ENCODE results near the gene PSMB3. TPM values are rescaled to one million over a fixed set of nuclear protein-coding genes. Genes with fewer than 3 reads are reported as not detected.

Gene PSMB3
- total and polyA plus RNA-seq, 2 donors (not counting 1 experiment from before 2014, with no cell fraction given), result 210 to 299 TPM

DNA sequence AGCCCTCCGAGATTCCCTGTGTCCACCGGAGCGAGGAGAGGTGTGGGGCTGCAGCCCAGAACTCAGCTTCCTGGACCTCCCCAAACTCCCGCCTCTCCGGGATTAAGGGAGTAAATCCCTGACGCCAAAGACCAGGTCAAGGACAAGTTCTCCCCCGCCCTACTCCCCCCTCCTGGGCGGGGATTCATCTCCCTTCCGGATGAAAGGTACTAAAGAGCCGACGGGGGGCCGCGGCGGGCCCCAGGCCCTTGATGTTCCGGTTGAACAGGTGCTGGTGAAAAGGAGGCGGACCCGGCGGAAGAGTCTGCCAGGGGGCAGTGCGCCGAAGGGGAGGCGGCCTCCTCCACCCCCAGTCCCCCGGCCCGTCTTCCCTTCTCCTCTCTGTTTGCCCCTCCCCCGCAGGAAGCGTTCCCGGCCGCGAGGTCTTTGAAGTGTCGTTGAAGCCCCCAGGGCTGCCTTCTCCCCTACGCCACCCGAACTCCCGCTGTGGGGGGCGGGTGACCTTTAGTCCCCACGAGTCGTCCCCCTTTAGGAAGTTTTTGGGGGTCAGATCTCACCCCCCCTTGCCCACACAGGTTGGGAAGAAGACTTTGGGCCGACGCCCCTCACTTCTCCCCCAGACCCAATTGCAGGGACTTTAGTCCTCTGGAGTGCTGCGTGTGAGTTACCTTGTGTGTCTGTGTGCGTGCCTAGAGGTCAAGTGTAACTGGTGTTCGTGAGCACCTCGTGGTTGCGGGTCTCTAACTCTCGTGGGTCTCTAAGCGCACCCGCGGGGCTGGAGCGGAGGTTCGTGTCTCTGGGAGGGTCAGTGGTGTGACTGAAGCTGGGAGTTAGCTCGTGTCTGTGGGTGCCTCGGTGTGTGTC lies 48.6 kb upstream of the PSMB3 start:
- Histone ChIP-seq H4K20me1 (ENCODE audit: control insufficient read depth, extremely low read depth, insufficient read depth, low read length) (no peaks in the 10 kb centered on the region), H3K4me3 (replicated peaks in 1 of 4; ENCODE audit: control extremely low read depth in 1 of 4, insufficient read depth in 1 of 4, low read depth in 3 of 4, low read length in 4 of 4) (peak overlapping the region; percentile 68 to 81 (median 70)), H3K36me3 (ENCODE audit: control insufficient read depth, insufficient read depth, low read length) (peaks cover 2% of the 10 kb centered on the region), H3K4me2 (ENCODE audit: extremely low read depth, insufficient read depth, low read length) (peak overlapping the region; percentile 88), H3K27me3 (ENCODE audit: control insufficient read depth, insufficient read depth, low read length) (no peaks in the 10 kb centered on the region), H3K79me2 (ENCODE audit: control insufficient read depth, insufficient read depth, low read length) (peaks cover 2% of the 10 kb centered on the region), H3K9me3 (ENCODE audit: control insufficient read depth, insufficient read depth, low read depth, low read length) (no peaks in the 10 kb centered on the region), H3K9ac (ENCODE audit: insufficient read depth, low read length) (peak overlapping the region; percentile 66), H3K27ac (ENCODE audit: insufficient read depth, low read length) (peak overlapping the region; percentile 70), H2AFZ (ENCODE audit: low read length) (peak overlapping the region; percentile 77), H3K4me1 (ENCODE audit: control insufficient read depth, extremely low read depth, insufficient read depth, low read length) (peaks cover 9% of the 10 kb centered on the region)
- DNase-seq (ENCODE audit: low read depth in 2 of 2), result no peak
- TF ChIP-seq, protein P1, sequence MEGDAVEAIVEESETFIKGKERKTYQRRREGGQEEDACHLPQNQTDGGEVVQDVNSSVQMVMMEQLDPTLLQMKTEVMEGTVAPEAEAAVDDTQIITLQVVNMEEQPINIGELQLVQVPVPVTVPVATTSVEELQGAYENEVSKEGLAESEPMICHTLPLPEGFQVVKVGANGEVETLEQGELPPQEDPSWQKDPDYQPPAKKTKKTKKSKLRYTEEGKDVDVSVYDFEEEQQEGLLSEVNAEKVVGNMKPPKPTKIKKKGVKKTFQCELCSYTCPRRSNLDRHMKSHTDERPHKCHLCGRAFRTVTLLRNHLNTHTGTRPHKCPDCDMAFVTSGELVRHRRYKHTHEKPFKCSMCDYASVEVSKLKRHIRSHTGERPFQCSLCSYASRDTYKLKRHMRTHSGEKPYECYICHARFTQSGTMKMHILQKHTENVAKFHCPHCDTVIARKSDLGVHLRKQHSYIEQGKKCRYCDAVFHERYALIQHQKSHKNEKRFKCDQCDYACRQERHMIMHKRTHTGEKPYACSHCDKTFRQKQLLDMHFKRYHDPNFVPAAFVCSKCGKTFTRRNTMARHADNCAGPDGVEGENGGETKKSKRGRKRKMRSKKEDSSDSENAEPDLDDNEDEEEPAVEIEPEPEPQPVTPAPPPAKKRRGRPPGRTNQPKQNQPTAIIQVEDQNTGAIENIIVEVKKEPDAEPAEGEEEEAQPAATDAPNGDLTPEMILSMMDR (conservative IDR thresholded peaks at IDR 0.05 in 1 of 2, IDR thresholded peaks at IDR 0.05 in 1 of 2; ENCODE audit: low read depth in 1 of 2, low read length in 2 of 2), result no peak
- no peak for TF ChIP-seq EZH2 (IDR thresholded peaks at IDR 0.05; ENCODE audit: low read length, missing control alignments)

DNA sequence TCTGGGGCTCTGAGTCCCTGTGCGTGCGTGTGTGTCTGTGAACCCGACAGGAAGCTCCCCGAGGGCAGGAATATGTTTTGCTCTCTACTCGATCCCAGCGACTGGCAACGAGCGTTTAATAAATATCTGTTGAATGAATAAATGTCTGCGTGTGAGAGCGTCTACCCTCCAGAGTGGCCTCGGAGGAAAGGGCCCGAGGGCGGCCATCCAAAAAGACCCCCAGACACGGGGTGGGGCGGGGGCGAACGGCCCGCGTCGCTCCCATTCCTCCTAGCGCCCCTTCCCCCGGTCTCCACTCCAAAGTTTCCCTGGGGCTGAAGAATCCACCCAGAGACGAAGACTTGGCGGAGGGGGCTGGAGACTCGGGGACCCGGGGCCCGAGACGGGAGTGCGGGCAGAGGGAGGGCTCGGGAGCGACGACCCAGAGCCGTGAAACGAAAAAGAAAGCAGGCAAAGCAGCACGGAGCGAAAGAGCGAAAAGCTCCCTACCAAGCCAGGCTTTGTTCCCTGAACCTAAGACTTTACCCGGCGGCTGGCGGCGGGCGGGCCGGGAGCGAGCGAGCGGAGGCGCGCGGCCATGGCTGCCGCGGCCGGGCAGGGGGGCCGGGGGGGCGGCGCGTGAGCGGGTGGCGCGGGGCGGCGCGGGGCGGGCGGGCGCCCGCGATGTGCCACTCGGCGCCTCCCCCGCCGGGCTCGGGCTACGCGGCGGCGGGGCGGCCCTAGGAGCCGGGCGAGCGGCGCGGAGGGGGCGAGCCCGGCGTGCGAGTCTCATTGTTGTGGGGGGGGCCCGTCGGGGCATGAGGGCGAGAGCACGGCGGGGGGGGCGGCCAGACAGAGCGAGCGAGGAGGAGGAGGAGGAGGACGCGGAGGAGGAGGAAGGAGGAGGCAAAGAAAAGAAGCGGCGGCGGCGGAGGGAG lies 47.7 kb upstream of the PSMB3 start, which contains the start of gene MLLT6:
TSS of gene MLLT6 (plus strand) at position 668 of the 917 bp plus-strand sequence. CDS start 360 bp downstream, outside the sequence.
- no peaks in the 10 kb centered on the region for H3K9me3 ChIP-seq (ENCODE audit: control insufficient read depth, insufficient read depth, low read depth, low read length)
- H3K4me3 ChIP-seq (replicated peaks in 1 of 4; ENCODE audit: control extremely low read depth in 1 of 4, insufficient read depth in 1 of 4, low read depth in 3 of 4, low read length in 4 of 4), result peak within 1 kb of the TSS; percentile 68 to 81 (median 73)
- peak; percentile 69 to 78 for DNase-seq (ENCODE audit: low read depth in 2 of 2)
- H3K4me2 ChIP-seq (ENCODE audit: extremely low read depth, insufficient read depth, low read length), result peak within 1 kb of the TSS; percentile 89
- peaks cover 9% of the 10 kb centered on the region for H3K4me1 ChIP-seq (ENCODE audit: control insufficient read depth, extremely low read depth, insufficient read depth, low read length)
- peak within 1 kb of the TSS; percentile 70 for H3K27ac ChIP-seq (ENCODE audit: insufficient read depth, low read length)
- H4K20me1 ChIP-seq (ENCODE audit: control insufficient read depth, extremely low read depth, insufficient read depth, low read length), result no peaks in the 10 kb centered on the region
- peaks cover 2% of the 10 kb centered on the region for H3K79me2 ChIP-seq (ENCODE audit: control insufficient read depth, insufficient read depth, low read length)
- TF ChIP-seq EZH2 (IDR thresholded peaks at IDR 0.05; ENCODE audit: low read length, missing control alignments), result no peak
- TF ChIP-seq, protein P1 (conservative IDR thresholded peaks at IDR 0.05 in 1 of 2, IDR thresholded peaks at IDR 0.05 in 1 of 2; ENCODE audit: low read depth in 1 of 2, low read length in 2 of 2), result no peak
- peaks cover 2% of the 10 kb centered on the region for H3K36me3 ChIP-seq (ENCODE audit: control insufficient read depth, insufficient read depth, low read length)
- peak within 1 kb of the TSS; percentile 77 for H2AFZ ChIP-seq (ENCODE audit: low read length)
- no peaks in the 10 kb centered on the region for H3K27me3 ChIP-seq (ENCODE audit: control insufficient read depth, insufficient read depth, low read length)
- peak within 1 kb of the TSS; percentile 66 for H3K9ac ChIP-seq (ENCODE audit: insufficient read depth, low read length)

- no peaks in the 10 kb centered on the region for H4K20me1 ChIP-seq (ENCODE audit: control insufficient read depth, extremely low read depth, insufficient read depth, low read length)
- no peaks in the 10 kb centered on the region for H3K9me3 ChIP-seq (ENCODE audit: control insufficient read depth, insufficient read depth, low read depth, low read length)
- peaks cover 2% of the 10 kb centered on the region for H3K79me2 ChIP-seq (ENCODE audit: control insufficient read depth, insufficient read depth, low read length)
- H3K4me2 ChIP-seq (ENCODE audit: extremely low read depth, insufficient read depth, low read length), result no peak overlapping the region
- no peak overlapping the region for H2AFZ ChIP-seq (ENCODE audit: low read length)
- peak overlapping the region in 3 of 4 experiments; percentile 34 to 81 (median 73) for H3K4me3 ChIP-seq (replicated peaks in 1 of 4; ENCODE audit: control extremely low read depth in 1 of 4, insufficient read depth in 1 of 4, low read depth in 3 of 4, low read length in 4 of 4)
- H3K36me3 ChIP-seq (ENCODE audit: control insufficient read depth, insufficient read depth, low read length), result peaks cover 2% of the 10 kb centered on the region
- H3K27me3 ChIP-seq (ENCODE audit: control insufficient read depth, insufficient read depth, low read length), result no peaks in the 10 kb centered on the region
- no peak overlapping the region for H3K27ac ChIP-seq (ENCODE audit: insufficient read depth, low read length)
- H3K9ac ChIP-seq (ENCODE audit: insufficient read depth, low read length), result no peak overlapping the region
- H3K4me1 ChIP-seq (ENCODE audit: control insufficient read depth, extremely low read depth, insufficient read depth, low read length), result peaks cover 9% of the 10 kb centered on the region
- TF ChIP-seq, protein P1 (conservative IDR thresholded peaks at IDR 0.05 in 1 of 2, IDR thresholded peaks at IDR 0.05 in 1 of 2; ENCODE audit: low read depth in 1 of 2, low read length in 2 of 2), result no peak
- no peak for TF ChIP-seq EZH2 (IDR thresholded peaks at IDR 0.05; ENCODE audit: low read length, missing control alignments)
- no peak for DNase-seq (ENCODE audit: low read depth in 2 of 2)
Observed at GRCh38 chr17:38705523-38705802, 47.1 kb upstream of the PSMB3 start.

All from fibroblast of lung (primary cell).